Cortex of kidney (tissue), 1 donor: ENCODE results near the gene ERC2.

ENCODE experiments used
- DNase-seq: peaks from one replicate; lab custom pipeline; 2025; lab: John Stamatoyannopoulos, UW

ERC2 gene

DNA sequence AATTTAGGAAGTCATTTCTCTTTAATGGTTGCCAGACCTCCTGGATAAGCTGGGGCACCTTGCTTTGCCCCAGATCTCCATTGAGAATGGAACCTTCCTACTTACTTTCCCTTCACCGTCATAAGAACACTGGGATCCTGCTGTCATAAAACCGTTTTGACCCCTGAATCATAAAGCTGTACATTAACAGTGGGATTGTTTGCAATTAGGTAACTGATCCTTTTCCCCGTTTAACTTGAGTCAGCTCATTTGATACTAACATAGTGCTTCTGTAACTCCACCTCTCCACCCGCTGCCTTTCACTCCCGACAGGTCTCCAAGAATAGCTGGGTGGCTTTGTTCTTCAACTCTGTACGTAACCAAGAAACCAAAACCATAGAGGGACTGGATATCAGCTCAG is 673.0 kb downstream of the ERC2 start:
- DNase-seq: no peak

DNA sequence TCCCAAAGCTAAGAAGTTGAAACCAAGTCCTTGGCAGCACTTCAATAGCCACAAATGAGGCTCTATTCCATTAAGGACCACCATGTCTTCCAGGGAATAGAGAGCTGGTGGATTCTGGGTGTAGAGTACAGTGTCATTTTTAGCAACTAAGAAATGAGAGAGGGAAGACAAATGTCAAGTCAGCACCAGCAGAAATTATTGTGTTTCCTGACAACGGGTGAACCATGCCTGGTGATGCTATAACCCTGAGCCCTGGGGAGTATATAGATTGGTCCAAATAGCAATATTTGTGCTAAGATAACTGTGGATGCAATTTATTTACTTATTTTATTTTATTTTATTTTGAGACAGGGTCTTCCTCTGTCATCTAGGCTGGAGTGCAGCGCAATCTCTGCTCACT is 675.5 kb downstream of the ERC2 start:
- DNase-seq: no peak

DNA sequence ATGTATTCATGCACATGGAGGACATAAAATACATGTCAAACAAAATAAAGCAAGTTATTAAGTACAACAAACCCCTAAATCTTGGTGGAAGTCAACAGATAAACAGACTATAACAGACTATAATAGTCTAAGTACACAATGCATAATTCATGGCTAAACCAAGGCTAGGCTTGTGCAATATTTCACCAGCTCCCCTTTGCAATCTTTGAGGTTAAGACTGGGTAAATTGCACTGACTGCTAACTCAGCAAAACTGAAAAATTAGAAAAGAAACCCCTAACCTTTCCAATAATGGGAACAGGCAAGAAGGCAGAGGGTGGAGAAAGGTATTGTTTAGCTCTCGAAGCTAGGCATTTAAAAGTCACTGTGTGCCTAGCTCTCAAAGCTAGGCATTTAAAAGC is 676.3 kb downstream of the ERC2 start:
- no peak for DNase-seq

DNA sequence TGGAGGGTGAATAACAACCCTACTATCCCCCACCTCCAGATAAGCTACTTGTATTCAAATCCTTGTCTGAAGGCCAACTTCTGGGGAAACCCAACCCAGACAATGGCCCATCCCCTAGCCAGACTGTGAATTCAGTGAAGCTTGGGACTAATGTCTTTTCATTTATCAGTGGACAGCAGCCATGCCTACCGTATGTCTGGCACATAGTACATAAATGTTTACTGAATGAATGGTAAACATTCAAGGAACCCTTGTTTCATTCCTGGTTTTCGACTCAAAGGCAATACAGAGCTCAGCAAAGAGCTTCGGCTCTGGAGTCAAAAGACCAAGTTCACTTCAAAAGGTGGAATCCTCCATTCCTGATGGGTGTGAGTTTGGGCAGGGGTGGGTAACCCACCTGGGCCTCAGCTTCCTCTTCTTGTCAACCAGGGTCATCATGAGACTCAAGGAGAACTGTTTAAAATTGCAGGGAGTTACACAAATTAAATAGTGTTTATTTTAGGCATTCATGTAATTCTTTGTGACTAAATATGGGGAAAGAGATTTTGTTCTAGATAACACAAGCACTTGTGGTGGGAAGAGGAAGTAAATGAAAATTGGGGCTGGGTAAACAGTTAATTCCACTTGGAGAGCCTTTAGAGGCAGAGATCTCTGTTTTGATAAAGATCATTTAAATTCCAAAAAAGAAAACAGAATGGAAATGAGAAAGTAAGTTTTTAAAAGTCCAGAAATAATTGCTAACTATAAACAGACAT is 677.5 kb downstream of the ERC2 start:
- no peak for DNase-seq

DNA sequence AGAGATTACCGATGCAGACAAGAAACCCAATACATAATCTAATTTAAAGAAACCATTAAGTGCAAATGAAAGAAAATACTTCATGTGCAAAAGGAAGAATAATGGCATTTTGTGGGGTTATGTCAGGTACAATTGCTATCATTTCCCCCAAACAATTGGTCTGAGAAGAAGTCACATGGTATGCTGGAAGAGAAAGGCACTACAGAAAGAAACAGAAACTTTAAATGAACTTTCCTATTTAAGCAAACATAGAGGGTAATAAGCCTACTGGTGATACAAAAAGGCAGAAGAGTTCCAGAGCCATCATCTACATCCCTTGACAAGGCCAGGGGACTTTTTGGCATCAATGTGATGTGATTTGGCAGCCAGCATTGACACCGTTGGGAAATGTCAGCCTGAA is 678.8 kb downstream of the ERC2 start:
- DNase-seq: no peak

DNA sequence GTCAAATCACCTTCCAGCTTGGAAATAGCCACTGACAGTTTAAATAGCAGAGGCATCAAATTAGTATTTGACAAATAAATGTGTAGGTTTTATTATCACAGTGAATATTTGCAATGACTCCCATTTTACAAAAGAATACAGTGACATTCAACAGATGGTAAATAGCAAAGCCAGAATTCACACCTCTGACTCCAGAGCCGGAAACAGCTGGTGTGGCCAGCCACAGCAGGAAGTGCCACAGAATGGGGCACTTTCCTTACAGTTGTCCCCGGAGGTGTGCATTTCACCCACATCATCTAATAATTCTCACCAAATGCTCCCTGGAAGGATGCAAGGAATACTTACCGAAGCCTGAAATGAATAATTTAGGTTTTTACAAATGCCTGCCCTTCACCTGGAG is 685.5 kb downstream of the ERC2 start:
- no peak for DNase-seq

DNA sequence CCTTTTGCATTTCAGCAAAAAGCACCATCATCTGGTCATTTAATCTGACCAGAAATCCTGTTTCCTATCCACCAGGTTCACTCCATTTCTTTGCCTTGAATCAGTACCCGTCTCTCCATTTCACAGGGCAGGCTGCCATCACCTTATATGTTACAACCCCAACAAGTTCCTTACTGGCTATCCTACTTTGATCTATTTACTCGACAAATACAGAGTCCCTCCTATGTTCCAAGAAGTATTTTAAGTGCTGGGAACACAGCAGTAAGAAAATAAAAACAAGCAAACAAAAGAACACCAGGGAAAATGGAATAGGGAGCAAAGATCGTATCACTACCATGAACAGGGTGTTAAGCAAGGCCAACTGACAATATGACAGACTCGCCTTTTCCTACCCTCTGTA is 685.9 kb downstream of the ERC2 start:
- DNase-seq: no peak

DNA sequence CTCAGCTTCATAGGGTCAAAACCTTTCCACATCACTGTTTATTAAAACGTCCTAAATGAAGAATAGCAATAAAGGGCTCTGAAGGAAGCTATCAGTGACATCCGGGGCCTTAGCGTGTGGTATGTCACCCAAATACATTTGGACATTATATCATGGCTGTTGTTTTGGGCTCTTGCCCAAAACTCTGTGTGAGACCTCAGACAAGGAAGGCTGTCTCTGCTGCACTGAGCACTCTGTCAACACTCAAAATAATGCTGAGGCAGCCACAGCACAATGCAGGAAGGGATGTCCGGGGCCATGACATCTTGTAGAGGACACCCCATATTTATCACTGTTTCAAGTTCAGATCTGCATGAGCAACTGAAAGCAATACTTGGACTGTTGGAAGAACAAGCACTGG is 687.4 kb downstream of the ERC2 start:
- DNase-seq: no peak

DNA sequence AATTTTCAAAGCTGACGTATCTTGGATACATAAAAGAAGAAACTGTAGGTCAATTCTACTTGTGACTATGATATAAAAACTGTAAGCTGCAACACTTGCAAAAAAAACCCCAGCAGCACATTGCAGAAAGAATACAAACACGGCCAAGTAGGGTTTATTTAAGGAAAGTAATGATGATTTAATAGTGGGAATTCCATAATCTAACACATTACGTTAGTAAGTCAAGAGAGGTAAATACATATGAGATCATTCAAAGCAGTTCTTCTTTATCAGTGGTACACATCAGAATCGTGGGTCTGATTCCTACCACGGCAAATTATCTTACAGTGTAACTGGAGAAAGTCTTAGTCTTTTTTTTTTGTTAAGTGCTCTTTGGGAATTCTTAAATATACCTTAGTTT is 688.7 kb downstream of the ERC2 start:
- no peak for DNase-seq

DNA sequence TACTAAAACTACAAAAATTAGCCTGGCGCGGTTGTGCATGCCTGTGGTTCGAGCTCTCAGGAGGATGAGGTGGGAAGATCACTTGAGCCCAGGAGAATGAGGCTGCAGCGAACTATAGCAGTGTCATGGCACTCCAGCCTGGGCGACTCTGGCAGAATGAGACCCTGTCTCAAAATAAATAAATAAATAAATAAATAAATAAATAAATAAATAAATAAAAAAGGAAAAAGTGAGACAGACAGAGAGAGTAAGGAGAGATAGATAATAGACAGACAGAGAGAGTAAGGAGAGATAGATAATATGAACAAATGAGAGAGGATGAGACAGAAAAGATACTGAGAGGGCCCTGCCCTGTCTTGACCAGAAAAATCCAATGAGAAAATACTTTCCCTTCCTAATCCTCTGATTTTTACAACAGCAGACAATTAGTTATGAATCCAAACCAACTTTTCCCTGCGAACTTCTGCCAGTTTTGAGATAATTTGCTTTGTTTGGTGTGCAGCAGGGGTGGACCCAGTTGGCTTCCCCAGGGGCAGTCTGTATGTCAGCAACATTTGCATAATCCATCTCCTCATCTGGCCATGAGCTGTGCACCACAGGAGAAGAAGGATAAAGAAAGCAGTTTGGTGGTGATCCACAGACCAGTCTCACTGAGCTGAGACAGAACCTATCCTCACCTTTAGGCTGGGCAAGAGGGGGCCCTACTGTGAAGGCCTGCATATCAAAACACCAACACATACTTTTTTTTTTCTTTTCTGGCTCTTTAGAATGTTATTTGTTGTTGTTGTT is 692.7 kb downstream of the ERC2 start:
- DNase-seq: no peak

DNA sequence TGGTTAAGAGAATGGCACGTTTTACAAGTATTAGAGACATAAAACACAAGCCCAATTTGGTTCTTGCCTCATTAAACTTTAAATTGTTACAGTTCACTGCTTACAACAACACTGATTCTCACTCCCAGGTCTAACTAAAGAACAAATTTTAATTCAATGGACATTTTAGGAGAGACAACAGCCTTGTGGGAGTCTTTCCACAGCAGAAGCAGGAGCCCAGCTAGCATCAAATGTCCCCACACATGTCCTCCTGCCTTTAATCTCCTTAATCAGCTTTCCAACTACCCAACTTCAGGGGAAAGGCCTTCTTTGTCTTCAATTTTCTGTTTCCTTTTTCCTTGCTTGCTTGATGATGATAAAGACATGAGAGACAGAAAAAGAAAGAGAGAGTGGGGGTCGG is 693.4 kb downstream of the ERC2 start:
- no peak for DNase-seq

DNA sequence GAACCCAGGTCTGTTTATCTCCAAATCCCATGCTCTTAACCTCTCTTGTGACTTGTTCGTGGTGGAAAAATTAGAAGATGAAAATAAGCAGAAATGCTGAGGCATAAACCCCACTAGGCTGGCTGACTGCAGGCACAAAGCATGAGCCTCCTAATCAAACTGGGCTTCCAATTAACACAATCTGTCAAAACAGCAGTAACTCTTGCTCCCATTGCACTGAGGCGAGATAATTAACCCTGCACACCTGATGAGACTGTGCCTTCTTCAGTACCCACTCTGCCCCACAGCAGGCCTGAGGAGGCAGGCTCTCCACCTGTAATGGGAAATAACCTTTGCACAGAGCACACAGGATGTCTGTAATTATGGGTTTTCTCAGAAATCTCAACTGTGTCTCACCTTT is 696.8 kb downstream of the ERC2 start:
- no peak for DNase-seq

DNA sequence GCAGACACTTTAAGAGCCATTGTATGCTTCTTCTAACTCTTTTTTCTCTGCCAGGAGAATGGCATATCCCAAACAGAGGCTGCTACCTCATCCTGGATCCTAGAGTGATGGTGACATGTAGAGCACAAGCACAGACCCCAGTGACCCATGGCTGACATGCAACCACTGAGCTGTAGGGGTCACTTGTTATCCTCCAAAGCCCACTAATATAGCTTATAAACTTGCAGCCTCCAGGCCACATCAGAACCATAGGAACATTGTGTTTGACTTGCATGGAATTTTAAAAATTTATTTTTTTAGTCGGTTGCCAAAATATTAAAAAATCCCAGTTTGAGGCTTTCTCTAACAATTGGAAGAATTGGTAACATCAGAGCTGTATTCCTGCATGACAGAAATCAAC is 698.2 kb downstream of the ERC2 start:
- DNase-seq: no peak

DNA sequence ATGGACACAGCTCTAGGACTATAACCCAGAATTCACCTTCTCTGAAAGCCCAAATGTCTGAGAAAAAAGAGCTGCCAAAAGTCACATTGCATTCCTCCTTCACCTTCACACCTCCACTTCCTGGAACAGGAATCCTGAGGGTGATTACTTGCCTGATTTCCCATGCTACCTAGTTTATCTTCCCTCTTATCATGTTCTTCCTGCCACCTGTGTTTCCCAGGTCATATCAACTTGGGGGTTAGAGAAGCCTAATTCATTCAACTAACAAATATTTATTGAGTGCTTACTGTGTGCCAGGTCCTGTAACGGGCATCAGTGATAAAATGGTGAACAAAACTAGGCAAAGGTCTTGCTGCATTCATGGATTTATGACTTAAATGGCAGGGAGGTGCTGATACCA is 701.5 kb downstream of the ERC2 start:
- DNase-seq: no peak

DNA sequence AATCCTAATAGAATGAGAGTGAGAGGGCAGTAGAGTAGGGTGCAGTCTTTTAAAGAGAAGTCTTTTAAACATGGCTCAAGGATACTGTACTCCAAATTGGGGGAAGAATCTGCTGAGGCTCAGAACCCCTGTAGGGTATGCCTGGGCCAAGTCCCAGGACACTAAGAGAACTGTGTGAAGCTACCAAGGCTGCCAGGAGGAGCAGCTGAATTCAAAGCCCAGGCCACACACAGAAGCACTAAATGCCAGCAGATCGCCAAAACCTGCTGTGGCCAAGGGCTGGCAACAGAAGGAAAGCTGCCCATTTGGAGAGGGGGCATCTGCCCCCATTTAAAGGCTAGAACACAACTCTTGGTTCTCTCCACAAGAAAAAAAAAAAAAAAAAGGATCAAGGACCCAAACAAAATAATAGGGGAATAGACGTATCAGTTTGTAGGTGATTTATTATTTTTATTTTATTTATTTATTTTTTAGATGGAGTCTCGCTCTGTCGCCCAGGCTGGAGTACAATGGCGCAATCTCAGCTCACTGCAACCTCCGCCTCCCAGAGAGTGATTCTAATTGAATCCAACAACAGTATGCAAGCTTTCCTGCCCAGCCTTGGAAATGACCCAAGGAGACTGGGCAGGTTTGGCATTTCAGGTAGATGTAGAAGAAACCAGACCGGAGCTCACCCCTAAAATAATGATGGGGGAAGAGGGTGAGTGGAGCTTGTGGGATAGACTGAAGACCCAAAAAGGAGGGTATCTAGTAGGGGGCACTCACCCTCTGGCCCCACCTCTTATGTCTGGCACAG is 702.2 kb downstream of the ERC2 start:
- DNase-seq: no peak

DNA sequence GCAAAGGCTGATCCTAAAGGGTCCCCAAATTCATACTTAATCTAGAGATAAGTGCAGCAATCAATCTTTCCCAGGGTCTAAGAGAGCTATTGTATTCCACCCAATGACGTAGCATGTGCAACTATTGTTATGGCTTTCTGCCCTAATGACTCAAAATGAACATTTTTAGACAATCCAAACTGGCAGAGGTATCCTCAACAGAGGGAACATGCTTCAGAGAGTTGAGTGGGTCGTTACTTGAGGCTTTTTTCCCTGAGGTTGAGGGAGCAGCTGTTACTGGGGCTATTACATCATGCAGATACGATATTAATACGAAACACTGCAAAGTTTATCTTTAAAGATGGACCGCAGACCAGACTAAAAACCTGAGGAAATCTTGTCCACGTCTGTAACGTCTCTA is 702.9 kb downstream of the ERC2 start:
- no peak for DNase-seq

DNA sequence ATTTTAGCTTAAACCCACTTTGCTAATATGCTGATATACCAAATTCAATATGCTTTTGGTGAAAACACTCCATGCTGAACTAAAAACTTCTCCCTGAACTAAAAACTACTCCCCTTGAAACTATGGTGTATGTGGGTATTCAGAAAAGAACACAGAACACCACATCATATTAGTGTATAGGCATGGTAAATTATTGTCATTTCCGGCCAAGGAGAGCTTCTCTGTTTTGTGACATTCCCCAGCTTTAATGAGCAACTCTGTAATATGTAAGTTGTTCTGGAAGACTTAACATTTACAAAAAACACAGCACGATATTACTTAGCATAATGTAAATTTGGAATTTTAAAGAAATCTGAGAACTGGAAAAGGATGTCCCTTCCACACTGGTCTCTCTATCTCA is 711.3 kb downstream of the ERC2 start:
- no peak for DNase-seq

DNA sequence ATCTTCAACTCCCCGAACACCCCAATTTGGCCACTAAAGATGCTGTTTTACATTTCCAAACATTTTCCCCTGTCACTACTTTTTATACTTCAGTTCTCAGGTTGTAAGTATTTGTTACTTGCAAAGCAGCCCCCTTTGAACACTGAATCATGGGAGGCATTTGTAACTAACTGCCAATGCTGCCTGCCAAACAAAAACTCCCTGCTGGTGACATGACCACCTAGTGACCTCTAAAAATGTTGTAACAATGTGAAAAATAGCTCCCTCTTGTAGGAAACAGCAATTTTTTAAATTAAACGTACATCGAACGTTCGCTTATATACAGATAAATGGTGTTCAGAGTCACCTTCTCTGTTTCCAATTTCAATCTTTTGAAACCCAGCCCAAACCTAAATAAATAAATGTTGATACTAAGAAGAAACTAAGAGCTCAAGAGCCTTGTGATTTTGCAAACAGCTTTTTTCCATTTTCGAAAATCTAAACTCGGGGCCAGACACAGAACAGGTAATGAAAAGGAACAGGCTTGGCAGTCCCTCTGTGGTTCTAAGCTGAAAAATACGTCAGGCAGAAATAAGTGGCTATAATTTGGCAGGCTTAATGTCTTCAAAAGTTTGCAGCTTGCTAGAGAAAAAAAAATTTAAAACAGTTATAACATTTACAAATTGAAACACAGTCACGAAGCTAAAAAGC is 712.6 kb downstream of the ERC2 start:
- DNase-seq: no peak

DNA sequence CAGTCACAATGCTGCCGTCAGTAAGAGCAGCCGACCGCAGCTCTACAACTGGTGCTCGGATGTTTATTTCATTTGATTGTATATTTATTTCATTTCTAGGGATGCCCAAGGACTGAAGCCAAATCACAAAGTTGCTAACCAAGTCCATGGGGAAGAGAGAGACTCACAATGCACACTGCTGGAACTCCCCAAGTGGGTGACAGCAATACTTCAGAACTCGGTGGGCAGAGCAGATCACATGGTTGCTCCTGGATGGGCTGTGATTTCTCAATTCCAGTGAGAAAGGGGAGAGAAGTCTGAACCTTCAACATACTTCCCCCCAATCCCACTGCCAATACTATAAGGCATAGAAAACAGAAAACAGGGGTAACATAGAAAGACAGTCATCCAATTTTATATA is 715.4 kb downstream of the ERC2 start:
- DNase-seq: no peak

DNA sequence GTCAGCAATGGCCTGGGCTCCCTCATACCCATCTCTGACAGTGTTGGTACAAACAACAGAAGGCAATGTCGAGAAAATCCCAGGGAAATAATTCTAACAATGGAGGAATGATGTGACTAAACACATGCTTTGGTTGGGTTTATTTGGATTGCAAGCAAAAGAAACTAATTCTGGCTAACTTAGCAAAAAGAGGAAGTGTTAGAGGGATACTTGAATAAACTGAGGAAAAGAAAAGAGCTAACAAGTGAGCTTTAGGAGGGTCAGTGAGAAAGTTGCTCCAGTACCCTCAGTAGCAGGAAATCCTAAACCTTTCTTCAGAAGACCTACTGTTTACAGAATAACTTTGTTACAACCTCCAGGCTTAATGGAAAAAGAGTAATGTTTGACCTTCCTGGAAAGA is 716.5 kb downstream of the ERC2 start:
- DNase-seq: no peak

DNA sequence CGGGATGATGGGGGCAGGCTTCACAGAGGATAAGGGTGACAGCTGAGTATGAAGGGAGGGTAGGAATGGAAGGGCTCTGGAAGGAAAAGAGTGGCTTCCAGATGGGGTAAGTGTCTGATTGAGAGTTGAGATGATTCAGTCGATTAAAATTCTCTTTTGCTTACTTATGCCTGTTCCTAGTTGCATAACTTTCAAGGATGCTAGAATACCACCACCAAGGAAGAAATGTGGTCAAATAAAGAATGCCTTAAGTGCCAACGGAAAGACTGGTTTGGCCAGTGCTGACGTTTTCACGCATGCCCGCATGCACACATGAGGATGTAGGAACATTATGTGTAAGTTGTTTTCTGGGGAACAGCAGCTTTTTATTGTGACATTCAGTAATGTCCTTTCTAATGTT is 717.7 kb downstream of the ERC2 start:
- DNase-seq: no peak

DNA sequence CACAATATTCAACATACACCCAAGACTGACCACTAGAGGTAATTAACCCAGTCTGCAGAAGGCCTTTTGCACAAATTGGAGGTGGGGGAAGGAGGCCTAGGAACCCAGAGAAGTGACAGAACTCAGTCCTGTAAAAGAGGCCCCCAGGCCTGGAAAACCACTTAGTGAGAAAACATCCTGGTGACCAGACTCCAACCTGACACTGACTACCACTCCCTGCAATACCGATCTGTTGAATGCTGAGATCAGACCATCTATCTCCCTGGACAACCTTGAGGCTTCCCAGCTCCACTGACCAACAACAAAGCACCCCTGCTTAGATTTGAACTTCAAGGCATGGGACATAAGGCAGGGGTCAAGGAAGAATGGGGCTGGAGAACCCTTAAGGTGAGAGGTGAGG is 719.2 kb downstream of the ERC2 start:
- no peak for DNase-seq
